HFFc6 (cell line): ENCODE data around the gene SORCS2. TPM values are rescaled to one million over a fixed set of nuclear protein-coding genes. Genes with fewer than 3 reads are reported as not detected.
A peak's percentile ranks its signal among the peaks of the same experiment; 100 is the strongest.

Experiments used
- DNase-seq: peaks from one replicate; pipeline ENCODE4 v3.0.0-alpha.2; 2018
- H3K27ac Mint-ChIP-seq: 2 replicates; pipeline ENCODE4 v1.8.0; 2020; ENCODE audit warnings: mild to moderate bottlenecking, mixed read lengths
- H3K27me3 Mint-ChIP-seq: 2 replicates; pipeline ENCODE4 v1.8.0; 2021; ENCODE audit warnings: mild to moderate bottlenecking, moderate library complexity, mixed read lengths; ENCODE audit not compliant: insufficient read depth
- H3K36me3 Mint-ChIP-seq: 2 replicates; pipeline ENCODE4 v1.8.0; 2021; ENCODE audit warnings: low read depth, mixed read lengths
- H3K4me1 Mint-ChIP-seq: 2 replicates; pipeline ENCODE4 v1.8.0; 2020; ENCODE audit warnings: low read depth, mixed read lengths
- H3K4me3 Mint-ChIP-seq: 2 replicates; pipeline ENCODE4 v1.8.0; 2020; ENCODE audit warnings: mild to moderate bottlenecking, moderate library complexity, mixed read lengths
- H3K9me3 Mint-ChIP-seq: 2 replicates; pipeline ENCODE4 v1.8.0; 2020; ENCODE audit warnings: mild to moderate bottlenecking, mixed read lengths
- CTCF ChIP-seq: fragments of 200-600 bp; sonication (generic); IDR thresholded peaks from 2 replicates; pipeline ENCODE4 v1.5.0; 2021; ENCODE audit warnings: antibody characterized with exemption, mild to moderate bottlenecking
- total RNA-seq, 6 experiments: library from RNA; stranded (reverse); fragmentation: NEBNext Ultra II Directional; extraction: Animal tissue kit (Norgen Biotek cat#: 25700); gene quantifications; 2 replicates in 1 of 6; 3 replicates in 5 of 6; pipeline ENCODE4 v1.2.3, GENCODE V29; 2021

Gene SORCS2
- total RNA-seq, 6 experiments from 2014 or later: 0.05 to 0.15 (median 0.12) TPM; not detected in 3

GRCh38 chr4:7625071-7625470 is 432.7 kb downstream of the SORCS2 start:
- H3K4me3 Mint-ChIP-seq: no peak overlapping the region
- peaks cover 19% of the 10 kb centered on the region for H3K4me1 Mint-ChIP-seq
- H3K36me3 Mint-ChIP-seq: peaks cover 10% of the 10 kb centered on the region
- H3K27me3 Mint-ChIP-seq: peaks cover 12% of the 10 kb centered on the region
- DNase-seq: peak; percentile 44
- peaks cover 5% of the 10 kb centered on the region for H3K9me3 Mint-ChIP-seq
- no peak overlapping the region for H3K27ac Mint-ChIP-seq
- no peak for TF ChIP-seq CTCF

GRCh38 chr4:7626531-7626930 is 434.2 kb downstream of the SORCS2 start:
- Mint-ChIP-seq H3K27me3 (peaks cover 10% of the 10 kb centered on the region), H3K36me3 (peaks cover 10% of the 10 kb centered on the region), H3K9me3 (peaks cover 5% of the 10 kb centered on the region), H3K4me3 (no peak overlapping the region), H3K4me1 (peaks cover 34% of the 10 kb centered on the region), H3K27ac (no peak overlapping the region)
- TF ChIP-seq CTCF: no peak
- no peak for DNase-seq

- no peak for TF ChIP-seq CTCF
- Mint-ChIP-seq H3K36me3 (peaks cover 10% of the 10 kb centered on the region), H3K9me3 (peaks cover 5% of the 10 kb centered on the region), H3K4me3 (no peak overlapping the region), H3K27ac (no peak overlapping the region), H3K27me3 (peaks cover 9% of the 10 kb centered on the region), H3K4me1 (peaks cover 44% of the 10 kb centered on the region)
- DNase-seq: no peak
Measured at GRCh38 chr4:7627251-7628250, 435.2 kb downstream of the SORCS2 start.

GRCh38 chr4:7628432-7628831 is 436.1 kb downstream of the SORCS2 start:
- Mint-ChIP-seq H3K9me3 (peaks cover 5% of the 10 kb centered on the region), H3K27me3 (peaks cover 2% of the 10 kb centered on the region; the same call in 1 of the 2 replicates), H3K36me3 (peaks cover 10% of the 10 kb centered on the region), H3K27ac (no peak overlapping the region), H3K4me3 (no peak overlapping the region; the same call in 1 of the 2 replicates), H3K4me1 (peaks cover 53% of the 10 kb centered on the region)
- no peak for DNase-seq
- no peak for TF ChIP-seq CTCF

- H3K27me3 Mint-ChIP-seq: peaks cover 7% of the 10 kb centered on the region
- H3K36me3 Mint-ChIP-seq: peaks cover 10% of the 10 kb centered on the region
- TF ChIP-seq CTCF: no peak
- no peak overlapping the region for H3K4me3 Mint-ChIP-seq
- H3K4me1 Mint-ChIP-seq: peaks cover 54% of the 10 kb centered on the region
- no peak for DNase-seq
- H3K9me3 Mint-ChIP-seq: peaks cover 5% of the 10 kb centered on the region
- no peak overlapping the region for H3K27ac Mint-ChIP-seq
Measured at GRCh38 chr4:7629501-7630254, 437.3 kb downstream of the SORCS2 start.
